Uterus (tissue), 2 donors: ENCODE measurements around the gene CINP.

Source experiments
- POLR2A ChIP-seq, 2 donors: fragments of 450-650 bp; IDR thresholded peaks; one replicate each; pipeline ENCODE4 v1.6.1; 2016; ENCODE audit warnings: antibody characterized with exemption in 2 of 2, mild to moderate bottlenecking in 1 of 2, moderate library complexity in 1 of 2
- TF ChIP-seq, protein P1 (sequence below), 4 experiments: fragments of 200-600 bp in 2 of 4; fragments of 450-650 bp in 2 of 4; sonication (generic) in 2 of 4; IDR thresholded peaks; one replicate each; pipeline ENCODE4 v1.5.1; 2016 to 2019; ENCODE audit warnings: antibody characterized with exemption in 4 of 4, mild to moderate bottlenecking in 2 of 4, moderate library complexity in 1 of 4

DNA sequence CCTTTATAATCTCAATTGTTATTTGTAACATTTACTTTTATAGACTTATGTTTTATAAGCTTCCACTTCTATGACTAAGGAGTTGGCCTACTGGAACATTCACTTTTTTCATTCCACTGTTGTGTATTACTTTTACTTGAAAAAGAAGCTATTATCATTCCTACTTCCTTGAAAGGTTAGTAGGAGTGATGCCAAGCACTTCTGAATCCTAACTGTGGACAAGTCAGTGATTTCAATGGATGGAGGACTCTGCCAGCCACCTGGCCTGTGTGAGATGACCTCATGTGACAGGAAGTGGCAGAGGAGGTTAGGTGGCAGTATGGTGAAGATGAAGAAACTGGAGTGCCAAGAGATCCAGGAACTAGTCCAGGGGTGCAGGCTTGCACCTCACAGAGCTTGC is 46.0 kb upstream of the CINP start:
- TF ChIP-seq, protein P1, sequence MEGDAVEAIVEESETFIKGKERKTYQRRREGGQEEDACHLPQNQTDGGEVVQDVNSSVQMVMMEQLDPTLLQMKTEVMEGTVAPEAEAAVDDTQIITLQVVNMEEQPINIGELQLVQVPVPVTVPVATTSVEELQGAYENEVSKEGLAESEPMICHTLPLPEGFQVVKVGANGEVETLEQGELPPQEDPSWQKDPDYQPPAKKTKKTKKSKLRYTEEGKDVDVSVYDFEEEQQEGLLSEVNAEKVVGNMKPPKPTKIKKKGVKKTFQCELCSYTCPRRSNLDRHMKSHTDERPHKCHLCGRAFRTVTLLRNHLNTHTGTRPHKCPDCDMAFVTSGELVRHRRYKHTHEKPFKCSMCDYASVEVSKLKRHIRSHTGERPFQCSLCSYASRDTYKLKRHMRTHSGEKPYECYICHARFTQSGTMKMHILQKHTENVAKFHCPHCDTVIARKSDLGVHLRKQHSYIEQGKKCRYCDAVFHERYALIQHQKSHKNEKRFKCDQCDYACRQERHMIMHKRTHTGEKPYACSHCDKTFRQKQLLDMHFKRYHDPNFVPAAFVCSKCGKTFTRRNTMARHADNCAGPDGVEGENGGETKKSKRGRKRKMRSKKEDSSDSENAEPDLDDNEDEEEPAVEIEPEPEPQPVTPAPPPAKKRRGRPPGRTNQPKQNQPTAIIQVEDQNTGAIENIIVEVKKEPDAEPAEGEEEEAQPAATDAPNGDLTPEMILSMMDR (IDR thresholded peaks at IDR 0.05) = no peak
- TF ChIP-seq POLR2A (IDR thresholded peaks at IDR 0.05) = no peak
